Duodenal mucosa (tissue), 2 donors: ENCODE data around the gene WDR82.

Source experiments
- H3K27ac ChIP-seq: one replicate; pipeline ENCODE4 v1.7.0; 2013; ENCODE audit warnings: low read depth, low read length
- H3K27me3 ChIP-seq, 2 donors: one replicate each; pipeline ENCODE4 v1.7.0; 2013; ENCODE audit warnings: low read length in 2 of 2, control low read depth in 1 of 2; ENCODE audit not compliant: insufficient read depth in 2 of 2, control insufficient read depth in 1 of 2
- H3K36me3 ChIP-seq, 2 donors: one replicate each; pipeline ENCODE4 v1.7.0; 2013; ENCODE audit warnings: low read length in 2 of 2, control low read depth in 1 of 2; ENCODE audit not compliant: insufficient read depth in 2 of 2, control insufficient read depth in 1 of 2
- H3K4me1 ChIP-seq, 2 donors: one replicate each; pipeline ENCODE4 v1.7.0; 2013; ENCODE audit warnings: low read length in 2 of 2, control low read depth in 1 of 2; ENCODE audit not compliant: insufficient read depth in 2 of 2, control insufficient read depth in 1 of 2
- H3K4me3 ChIP-seq, 2 donors: one replicate each; pipeline ENCODE4 v1.7.0; 2013; ENCODE audit warnings: low read length in 2 of 2, low read depth in 1 of 2
- H3K9ac ChIP-seq, 2 donors: one replicate each; pipeline ENCODE4 v1.7.0; 2013; ENCODE audit warnings: low read length in 2 of 2, low read depth in 1 of 2
- H3K9me3 ChIP-seq, 2 donors: one replicate each; pipeline ENCODE4 v1.7.0; 2013; ENCODE audit warnings: low read length in 2 of 2, control low read depth in 1 of 2; ENCODE audit not compliant: control insufficient read depth in 1 of 2

The WDR82 gene

DNA sequence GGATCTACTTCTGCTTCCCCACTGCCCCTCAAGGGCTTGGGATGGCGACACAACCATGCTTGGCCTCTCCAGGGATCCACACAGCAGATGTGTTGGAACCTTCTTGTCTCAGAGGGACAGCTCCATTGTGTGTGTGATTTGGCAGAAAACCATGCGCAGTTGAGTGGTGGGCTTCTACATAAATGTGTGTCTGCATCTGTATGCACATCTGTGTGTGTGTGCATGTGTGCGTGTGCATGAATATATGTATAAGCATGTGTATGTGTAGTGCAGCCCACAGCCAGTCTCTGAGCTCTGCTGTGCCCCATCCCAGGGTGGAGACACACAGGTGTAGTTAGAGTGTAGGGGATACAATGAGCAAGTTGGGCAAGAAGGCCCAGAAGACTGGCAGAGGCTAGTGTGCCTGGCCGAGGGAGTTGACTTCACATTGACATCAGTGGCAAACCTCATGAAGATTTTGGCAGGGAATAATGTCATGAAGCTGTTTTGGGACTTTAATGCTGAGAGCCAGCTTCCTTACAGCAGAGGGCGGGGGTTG is 17.3 kb upstream of the WDR82 start:
- no peak overlapping the region for H3K9ac ChIP-seq
- peaks cover 22 to 50% of the 10 kb centered on the region in 2 donors for H3K36me3 ChIP-seq

DNA sequence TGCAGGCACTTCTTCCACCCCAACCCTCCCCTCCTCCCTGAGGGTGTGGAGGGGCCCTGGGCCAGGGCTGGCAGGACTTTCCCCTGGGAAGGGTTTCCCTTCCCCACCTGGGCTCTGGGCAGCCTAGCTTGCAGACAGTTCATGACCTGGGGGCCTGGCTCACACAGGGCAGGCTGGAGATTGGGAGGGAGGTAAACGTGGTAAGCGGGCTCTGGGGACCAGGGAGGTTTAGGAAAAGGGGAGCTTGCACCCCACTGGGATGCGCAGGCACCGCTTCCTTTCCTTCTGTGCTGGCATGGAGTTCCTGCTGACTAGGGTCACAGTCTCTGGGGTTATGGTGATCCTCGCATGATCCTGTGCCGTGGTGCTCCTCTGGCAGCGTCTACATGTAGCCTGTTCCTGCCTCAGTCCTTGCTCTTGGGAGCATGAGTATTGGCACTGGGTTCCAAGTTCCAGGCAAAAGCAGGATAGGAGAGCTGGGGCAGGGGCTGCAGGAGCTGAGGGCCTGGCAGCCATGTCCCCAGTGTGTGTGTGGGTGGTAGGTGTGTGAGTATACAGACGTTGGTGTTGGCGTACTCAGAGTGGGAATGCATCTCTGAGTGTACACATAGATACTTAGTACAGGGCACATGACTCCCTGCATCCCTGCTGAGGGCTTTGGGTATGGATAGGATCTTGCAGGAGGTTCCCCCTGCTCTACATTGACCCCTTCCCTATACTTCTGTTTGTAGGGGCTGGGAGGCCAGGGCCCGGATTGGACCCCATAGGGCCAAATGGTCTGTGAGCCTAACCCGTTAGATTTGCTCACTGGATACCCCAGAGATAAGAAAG is 16.1 kb upstream of the WDR82 start:
- H3K9ac ChIP-seq, result no peak overlapping the region
- H3K27ac ChIP-seq, result no peak overlapping the region
- H3K27me3 ChIP-seq, result no peaks in the 10 kb centered on the region
- H3K4me1 ChIP-seq, result peaks cover 27 to 57% of the 10 kb centered on the region in 2 donors
- H3K36me3 ChIP-seq, result peaks cover 22 to 50% of the 10 kb centered on the region in 2 donors
- no peak overlapping the region for H3K4me3 ChIP-seq
- no peaks in the 10 kb centered on the region for H3K9me3 ChIP-seq

More for the DNA sequence above, 17.3 kb upstream of the WDR82 start:
- H3K4me3 ChIP-seq, result no peak overlapping the region
- H3K9me3 ChIP-seq, result no peaks in the 10 kb centered on the region
- H3K27me3 ChIP-seq, result no peaks in the 10 kb centered on the region
- H3K4me1 ChIP-seq, result peaks cover 38 to 64% of the 10 kb centered on the region in 2 donors
- H3K27ac ChIP-seq, result no peak overlapping the region

DNA sequence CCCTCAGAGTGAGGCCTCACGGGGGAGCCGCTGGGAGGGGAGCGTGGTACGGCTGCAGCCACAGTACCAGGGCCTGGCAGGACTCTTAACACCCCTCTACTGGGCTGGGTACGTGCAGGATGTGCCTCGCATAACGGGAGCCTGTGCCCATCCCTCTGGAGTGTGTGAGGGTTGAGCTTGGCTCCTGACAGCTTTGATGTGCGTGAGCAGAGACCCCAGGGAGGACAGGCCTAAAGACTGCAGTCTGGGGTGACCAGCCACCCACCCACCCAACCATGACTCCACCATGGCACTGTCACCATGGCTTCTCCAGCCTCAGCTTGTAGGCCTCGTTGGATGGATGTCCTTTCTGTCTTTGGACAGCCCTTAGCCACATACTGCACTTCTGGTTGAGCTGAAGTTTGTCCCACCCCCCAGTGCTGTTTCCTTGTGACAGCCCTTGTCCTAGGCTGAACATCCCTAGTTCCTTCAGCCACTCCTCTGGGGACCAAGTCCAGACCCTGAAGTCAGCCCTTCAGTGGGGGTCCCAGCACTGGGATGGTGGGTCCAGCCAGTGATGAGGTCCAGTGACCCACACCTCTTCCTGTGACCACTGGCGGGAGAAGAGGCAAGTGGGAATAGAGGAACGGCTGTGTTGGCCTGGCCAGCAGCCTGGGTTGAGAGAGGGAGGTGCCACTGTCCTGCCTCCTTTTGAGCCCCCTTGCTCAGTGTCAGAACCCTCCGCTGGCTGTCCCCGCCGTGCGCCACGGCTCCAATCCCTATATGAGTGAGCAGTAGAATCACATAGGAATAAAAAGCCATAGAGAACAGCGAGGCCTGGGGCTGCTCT is 15.3 kb upstream of the WDR82 start:
- peaks cover 28 to 62% of the 10 kb centered on the region in 2 donors for H3K4me1 ChIP-seq
- peaks cover 22 to 50% of the 10 kb centered on the region in 2 donors for H3K36me3 ChIP-seq

DNA sequence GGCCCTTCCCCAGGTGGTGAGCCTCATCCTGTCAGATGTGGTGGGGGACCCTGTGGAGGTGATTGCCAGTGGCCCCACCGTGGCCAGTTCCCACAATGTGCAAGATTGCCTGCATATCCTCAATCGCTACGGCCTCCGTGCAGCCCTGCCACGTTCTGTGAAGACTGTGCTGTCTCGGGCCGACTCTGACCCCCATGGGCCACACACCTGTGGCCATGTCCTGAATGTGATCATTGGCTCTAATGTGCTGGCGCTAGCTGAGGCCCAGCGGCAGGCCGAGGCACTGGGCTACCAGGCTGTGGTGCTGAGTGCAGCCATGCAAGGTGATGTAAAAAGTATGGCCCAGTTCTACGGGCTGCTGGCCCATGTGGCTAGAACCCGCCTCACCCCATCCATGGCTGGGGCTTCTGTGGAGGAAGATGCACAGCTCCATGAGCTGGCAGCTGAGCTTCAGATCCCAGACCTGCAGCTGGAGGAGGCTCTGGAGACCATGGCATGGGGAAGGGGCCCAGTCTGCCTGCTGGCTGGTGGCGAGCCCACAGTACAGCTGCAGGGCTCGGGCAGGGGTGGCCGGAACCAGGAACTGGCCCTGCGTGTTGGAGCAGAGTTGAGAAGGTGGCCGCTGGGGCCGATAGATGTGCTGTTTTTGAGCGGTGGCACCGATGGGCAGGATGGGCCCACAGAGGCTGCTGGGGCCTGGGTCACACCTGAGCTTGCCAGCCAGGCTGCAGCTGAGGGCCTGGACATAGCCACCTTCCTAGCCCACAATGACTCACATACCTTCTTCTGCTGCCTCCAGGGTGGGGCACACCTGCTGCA is 14.0 kb upstream of the WDR82 start:
- H3K4me3 ChIP-seq, result peak overlapping the region in 1 of 2 donors; percentile 81
- H3K9me3 ChIP-seq, result no peaks in the 10 kb centered on the region
- H3K9ac ChIP-seq, result peak overlapping the region; percentile 62 to 82
- H3K4me1 ChIP-seq, result peaks cover 21 to 54% of the 10 kb centered on the region in 2 donors
- peaks cover 22 to 50% of the 10 kb centered on the region in 2 donors for H3K36me3 ChIP-seq
- H3K27ac ChIP-seq, result no peak overlapping the region
- no peaks in the 10 kb centered on the region for H3K27me3 ChIP-seq

More for the DNA sequence above, 15.3 kb upstream of the WDR82 start:
- no peaks in the 10 kb centered on the region for H3K9me3 ChIP-seq
- no peak overlapping the region for H3K9ac ChIP-seq
- no peak overlapping the region for H3K4me3 ChIP-seq
- H3K27ac ChIP-seq, result no peak overlapping the region
- no peaks in the 10 kb centered on the region for H3K27me3 ChIP-seq

DNA sequence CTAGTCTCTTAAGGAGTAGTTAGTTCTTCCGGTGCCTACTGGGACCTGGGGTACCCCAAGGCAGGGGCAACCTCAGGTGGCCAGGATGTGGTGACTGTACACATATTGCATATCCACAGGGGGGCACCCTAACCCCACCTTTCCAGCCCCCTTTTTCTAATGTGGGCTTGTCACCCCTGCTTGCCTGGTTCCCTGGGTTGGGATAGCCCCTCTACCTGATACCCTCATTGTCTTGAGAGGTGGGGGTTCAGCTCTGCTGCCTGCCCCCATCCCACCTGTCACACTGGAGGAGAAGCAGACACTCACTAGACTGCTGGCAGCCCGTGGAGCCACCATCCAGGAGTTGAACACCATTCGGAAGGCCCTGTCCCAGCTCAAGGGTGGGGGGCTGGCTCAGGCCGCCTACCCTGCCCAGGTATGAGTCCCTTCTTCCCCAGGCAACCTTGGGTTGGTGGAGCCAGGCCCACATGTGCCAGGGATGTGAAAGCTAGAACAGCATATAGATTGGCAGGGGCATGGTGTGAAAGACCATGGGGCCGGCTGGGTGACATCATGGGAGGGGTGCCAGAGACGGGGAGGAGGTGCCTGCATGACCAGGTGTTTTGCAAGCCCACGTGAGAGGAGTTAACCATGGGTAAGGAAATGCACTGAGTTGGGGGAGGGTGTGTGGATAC is 13.2 kb upstream of the WDR82 start:
- H3K9me3 ChIP-seq, result no peaks in the 10 kb centered on the region
- no peaks in the 10 kb centered on the region for H3K27me3 ChIP-seq
- peak overlapping the region; percentile 71 to 81 for H3K4me3 ChIP-seq
- no peak overlapping the region for H3K27ac ChIP-seq
- peaks cover 22 to 50% of the 10 kb centered on the region in 2 donors for H3K36me3 ChIP-seq
- peaks cover 26 to 55% of the 10 kb centered on the region in 2 donors for H3K4me1 ChIP-seq
- H3K9ac ChIP-seq, result peak overlapping the region; percentile 62 to 82

DNA sequence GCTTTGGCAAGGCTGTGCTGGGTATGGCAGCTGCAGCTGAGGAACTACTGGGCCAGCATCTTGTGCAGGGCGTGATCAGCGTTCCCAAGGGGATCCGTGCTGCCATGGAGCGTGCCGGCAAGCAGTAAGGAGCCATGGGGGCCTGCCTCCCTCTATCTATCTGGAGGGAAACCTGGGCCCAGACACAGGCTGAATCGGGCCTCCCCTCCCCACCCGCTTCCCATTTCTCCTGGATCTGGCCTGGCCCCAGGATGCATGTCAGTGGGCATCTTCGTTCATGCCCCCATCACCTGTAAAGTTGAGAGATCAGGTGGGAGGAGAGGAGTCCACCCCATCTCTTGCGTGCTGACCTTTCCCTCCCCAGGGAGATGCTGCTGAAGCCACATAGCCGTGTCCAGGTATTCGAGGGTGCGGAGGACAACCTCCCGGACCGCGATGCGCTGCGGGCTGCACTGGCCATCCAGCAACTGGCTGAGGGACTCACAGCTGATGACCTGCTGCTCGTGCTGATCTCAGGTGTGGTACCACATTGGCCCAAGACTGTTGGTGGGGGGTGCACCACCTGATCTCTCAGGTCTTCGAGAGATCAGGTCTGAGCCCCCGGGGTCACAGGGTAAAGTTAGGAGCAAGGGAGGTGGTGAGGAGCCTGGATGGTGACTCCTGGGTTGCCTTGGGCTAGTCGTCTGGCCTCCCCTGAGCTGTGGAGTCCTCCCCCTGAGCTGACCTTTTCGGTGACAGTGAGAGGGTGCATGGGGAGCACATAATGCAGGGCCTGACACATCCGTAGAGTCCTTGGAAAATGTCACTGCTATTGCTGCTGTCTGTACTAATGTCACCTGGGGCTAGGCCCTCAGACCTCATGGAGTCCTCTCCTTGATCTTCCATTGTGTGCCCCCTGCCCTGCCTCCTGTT is 12.4 kb upstream of the WDR82 start:
- H3K27me3 ChIP-seq, result no peaks in the 10 kb centered on the region
- H3K27ac ChIP-seq, result peak overlapping the region; percentile 26
- peaks cover 22 to 48% of the 10 kb centered on the region in 2 donors for H3K36me3 ChIP-seq
- peak overlapping the region; percentile 62 to 82 for H3K9ac ChIP-seq
- no peaks in the 10 kb centered on the region for H3K9me3 ChIP-seq
- peak overlapping the region; percentile 71 to 81 for H3K4me3 ChIP-seq
- H3K4me1 ChIP-seq, result peaks cover 27 to 55% of the 10 kb centered on the region in 2 donors

DNA sequence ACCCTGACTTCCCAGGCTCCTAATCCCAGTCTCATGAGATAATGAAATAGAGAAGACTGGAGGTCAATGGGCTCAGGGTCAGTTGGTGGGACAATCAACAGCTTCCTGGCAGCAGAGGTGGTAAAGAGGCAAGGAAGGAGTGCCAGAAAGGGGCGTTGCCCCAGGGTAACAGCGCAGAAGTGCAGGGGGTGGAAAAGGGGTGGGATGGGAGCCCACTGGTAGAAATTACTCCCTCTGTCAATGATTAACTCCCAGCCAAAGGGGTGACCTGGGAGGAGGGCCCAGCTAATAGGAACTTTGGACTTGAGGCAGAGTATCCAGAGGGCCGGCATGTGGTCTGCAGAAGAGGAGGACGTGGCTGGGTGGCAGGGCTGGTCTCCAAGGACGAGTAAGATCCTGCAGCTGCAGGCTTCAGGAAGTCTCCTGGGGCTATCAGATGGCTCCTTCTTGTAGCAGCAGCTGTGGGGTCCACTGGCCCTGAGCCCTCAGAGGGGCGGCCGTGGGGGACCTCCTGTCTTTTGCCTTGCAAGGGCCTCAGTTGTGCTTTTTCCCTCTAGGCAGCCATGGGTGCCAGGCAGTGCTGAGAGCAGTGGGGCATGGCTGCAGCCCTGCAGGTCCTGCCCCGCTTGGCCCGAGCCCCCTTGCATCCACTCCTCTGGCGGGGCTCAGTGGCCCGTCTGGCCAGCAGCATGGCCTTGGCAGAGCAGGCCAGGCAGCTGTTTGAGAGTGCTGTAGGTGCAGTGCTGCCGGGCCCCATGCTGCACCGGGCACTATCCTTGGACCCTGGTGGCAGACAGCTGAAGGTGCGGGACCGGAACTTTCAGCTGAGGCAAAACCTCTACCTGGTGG is 11.5 kb upstream of the WDR82 start:
- H3K36me3 ChIP-seq, result peaks cover 21 to 40% of the 10 kb centered on the region in 2 donors
- no peaks in the 10 kb centered on the region for H3K27me3 ChIP-seq
- H3K4me3 ChIP-seq, result peak overlapping the region; percentile 71 to 81
- peak overlapping the region; percentile 62 to 82 for H3K9ac ChIP-seq
- H3K4me1 ChIP-seq, result peaks cover 27 to 52% of the 10 kb centered on the region in 2 donors
- peak overlapping the region; percentile 100 for H3K27ac ChIP-seq
- H3K9me3 ChIP-seq, result no peaks in the 10 kb centered on the region

DNA sequence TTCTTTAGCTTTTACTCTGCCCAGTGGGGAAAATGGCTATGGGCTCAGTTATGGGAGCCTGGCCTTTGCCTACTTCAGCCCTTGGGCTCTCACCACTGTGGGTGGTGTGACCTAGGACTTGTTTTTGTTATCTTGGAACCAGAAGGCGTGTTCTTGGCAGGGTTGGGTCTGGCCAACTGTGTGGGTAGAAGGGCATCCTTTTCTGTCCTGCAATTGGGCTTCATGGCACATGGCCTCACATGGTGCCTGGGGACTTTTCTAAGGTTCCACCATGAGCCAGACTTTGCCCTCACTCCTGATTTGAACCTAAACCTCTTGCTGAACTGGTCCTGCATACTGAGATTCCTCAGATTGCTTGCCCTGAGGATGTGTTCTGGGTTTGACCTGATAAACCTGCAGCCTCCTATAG is 10.9 kb upstream of the WDR82 start:
- H3K9ac ChIP-seq, result peak overlapping the region in 1 of 2 donors; percentile 99
- H3K27me3 ChIP-seq, result no peaks in the 10 kb centered on the region
- H3K36me3 ChIP-seq, result peaks cover 19 to 35% of the 10 kb centered on the region in 2 donors
- peak overlapping the region; percentile 92 to 97 for H3K4me3 ChIP-seq
- no peaks in the 10 kb centered on the region for H3K9me3 ChIP-seq
- H3K27ac ChIP-seq, result peak overlapping the region; percentile 100
- peaks cover 27 to 58% of the 10 kb centered on the region in 2 donors for H3K4me1 ChIP-seq
